Dendritic cell treated with granulocyte-macrophage colony-stimulating factor and Interleukin-4, amounts not matched to agents 40 ng/mL and 50 ng/mL, for 4 days (primary cell): ENCODE data around the gene RAP1GAP.

ENCODE experiments used
- H3K27ac Mint-ChIP-seq: one replicate; pipeline ENCODE4 v1.8.0; 2022; ENCODE audit warnings: mild to moderate bottlenecking, mixed read lengths
- H3K27me3 Mint-ChIP-seq: one replicate; pipeline ENCODE4 v1.8.0; 2022; ENCODE audit warnings: mild to moderate bottlenecking, mixed read lengths
- H3K36me3 Mint-ChIP-seq: one replicate; pipeline ENCODE4 v1.8.0; 2022; ENCODE audit warnings: low read depth, mixed read lengths
- H3K4me1 Mint-ChIP-seq: one replicate; pipeline ENCODE4 v1.8.0; 2022; ENCODE audit warnings: low read depth, mixed read lengths
- H3K4me3 Mint-ChIP-seq: one replicate; pipeline ENCODE4 v1.8.0; 2022; ENCODE audit warnings: mild to moderate bottlenecking, moderate library complexity, mixed read lengths
- H3K9me3 Mint-ChIP-seq: one replicate; pipeline ENCODE4 v1.8.0; 2022; ENCODE audit warnings: mixed read lengths
- intact Hi-C: fragments of 100-400 bp; cut with micrococcal nuclease; formaldehyde crosslinking; loops from one replicate; pipeline ENCODE4 v1.15.0; 2022

The RAP1GAP gene

GRCh38 chr1:21651214-21652042, 17.7 kb downstream of the RAP1GAP start:
- peak overlapping the region; percentile 63 for H3K4me3 Mint-ChIP-seq
- intact Hi-C loops, result loop anchor here (10.0 kb wide), 1 partner anchor 117 kb away; no protein-coding TSS in a partner anchor
- H3K27me3 Mint-ChIP-seq, result peaks cover 72% of the 10 kb centered on the region
- H3K36me3 Mint-ChIP-seq, result no peaks in the 10 kb centered on the region
- H3K4me1 Mint-ChIP-seq, result peaks cover 30% of the 10 kb centered on the region
- H3K9me3 Mint-ChIP-seq, result no peaks in the 10 kb centered on the region
- H3K27ac Mint-ChIP-seq, result no peak overlapping the region

DNA sequence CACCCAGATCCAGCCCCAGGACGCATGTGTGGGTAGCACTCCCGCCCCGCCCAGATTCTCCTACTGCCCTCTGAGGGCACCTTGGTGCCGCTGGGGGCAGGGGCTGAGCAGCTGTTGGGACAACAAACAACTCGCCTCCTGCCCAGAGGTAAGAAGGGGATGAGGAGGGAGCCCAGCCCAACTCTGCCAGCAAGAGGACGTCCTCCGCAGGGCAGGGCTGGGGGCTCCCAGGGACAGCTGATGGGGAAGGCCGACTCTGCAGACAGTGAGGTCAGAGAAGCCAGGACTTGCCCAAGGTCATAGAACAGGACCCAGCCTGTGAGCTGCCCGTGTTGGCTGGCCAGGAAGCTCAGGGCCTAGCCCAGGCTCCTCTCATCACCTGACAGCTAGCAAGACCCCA, 18.8 kb downstream of the RAP1GAP start:
- no peak overlapping the region for H3K4me3 Mint-ChIP-seq
- peaks cover 71% of the 10 kb centered on the region for H3K27me3 Mint-ChIP-seq
- H3K9me3 Mint-ChIP-seq, result no peaks in the 10 kb centered on the region
- intact Hi-C loops, result loop anchor here (10.0 kb wide), 1 partner anchor 116 kb away; no protein-coding TSS in a partner anchor
- H3K4me1 Mint-ChIP-seq, result peaks cover 30% of the 10 kb centered on the region
- no peaks in the 10 kb centered on the region for H3K36me3 Mint-ChIP-seq
- H3K27ac Mint-ChIP-seq, result no peak overlapping the region

- Mint-ChIP-seq H3K9me3 (no peaks in the 10 kb centered on the region), H3K27me3 (peaks cover 62% of the 10 kb centered on the region)
These were observed 19.8 kb downstream of the RAP1GAP start for GRCh38 chr1:21649315-21649714.

DNA sequence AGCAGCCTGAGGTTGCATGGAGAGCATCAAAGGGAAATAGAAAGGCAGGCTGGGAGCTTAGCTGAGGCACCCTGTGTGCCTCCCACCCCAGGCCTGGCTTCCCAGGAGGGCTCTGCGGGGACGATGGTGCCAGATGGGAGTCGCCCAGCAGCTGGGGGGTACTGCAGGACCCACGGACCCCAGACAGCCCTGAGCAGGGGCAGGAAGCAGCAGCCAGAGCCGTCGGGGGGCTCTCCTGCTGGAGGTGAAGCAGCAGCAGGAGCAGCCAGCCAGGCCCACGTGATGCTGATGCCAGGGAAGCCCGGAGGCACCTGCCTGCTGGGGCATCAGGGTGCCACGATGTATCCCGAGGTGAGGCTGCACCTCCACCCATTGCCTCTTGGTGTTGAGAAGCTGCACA, 20.4 kb downstream of the RAP1GAP start:
- Mint-ChIP-seq H3K36me3 (no peaks in the 10 kb centered on the region), H3K4me3 (no peak overlapping the region), H3K27ac (no peak overlapping the region), H3K27me3 (peaks cover 59% of the 10 kb centered on the region), H3K4me1 (peaks cover 30% of the 10 kb centered on the region), H3K9me3 (no peaks in the 10 kb centered on the region)
- intact Hi-C loops, result no loop called here

More at GRCh38 chr1:21649315-21649714, 19.8 kb downstream of the RAP1GAP start:
- H3K36me3 Mint-ChIP-seq, result no peaks in the 10 kb centered on the region
- peaks cover 30% of the 10 kb centered on the region for H3K4me1 Mint-ChIP-seq
- H3K4me3 Mint-ChIP-seq, result no peak overlapping the region
- intact Hi-C loops, result no loop called here
- no peak overlapping the region for H3K27ac Mint-ChIP-seq

DNA sequence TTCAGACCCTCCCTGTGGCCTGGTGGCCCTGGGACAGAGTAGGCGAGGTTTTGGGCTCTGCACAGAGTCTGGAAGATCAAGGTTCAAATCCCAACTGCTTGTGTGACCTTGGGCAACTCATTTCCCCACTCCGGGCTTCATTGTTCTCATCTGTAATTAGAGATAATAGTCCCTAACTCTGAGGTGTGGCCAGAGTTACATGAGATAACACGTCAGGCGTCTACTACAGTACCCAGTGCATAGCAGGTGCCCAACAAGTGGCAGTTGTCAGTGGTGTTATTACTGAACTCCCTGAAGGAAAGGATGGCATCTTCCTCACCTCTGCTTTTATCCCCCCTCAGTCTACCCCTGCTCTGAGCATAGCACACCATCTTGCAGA, 20.8 kb downstream of the RAP1GAP start:
- H3K36me3 Mint-ChIP-seq, result no peaks in the 10 kb centered on the region
- H3K27ac Mint-ChIP-seq, result no peak overlapping the region
- no peaks in the 10 kb centered on the region for H3K9me3 Mint-ChIP-seq
- peaks cover 55% of the 10 kb centered on the region for H3K27me3 Mint-ChIP-seq
- H3K4me1 Mint-ChIP-seq, result peaks cover 29% of the 10 kb centered on the region
- no peak overlapping the region for H3K4me3 Mint-ChIP-seq
- intact Hi-C loops, result no loop called here

DNA sequence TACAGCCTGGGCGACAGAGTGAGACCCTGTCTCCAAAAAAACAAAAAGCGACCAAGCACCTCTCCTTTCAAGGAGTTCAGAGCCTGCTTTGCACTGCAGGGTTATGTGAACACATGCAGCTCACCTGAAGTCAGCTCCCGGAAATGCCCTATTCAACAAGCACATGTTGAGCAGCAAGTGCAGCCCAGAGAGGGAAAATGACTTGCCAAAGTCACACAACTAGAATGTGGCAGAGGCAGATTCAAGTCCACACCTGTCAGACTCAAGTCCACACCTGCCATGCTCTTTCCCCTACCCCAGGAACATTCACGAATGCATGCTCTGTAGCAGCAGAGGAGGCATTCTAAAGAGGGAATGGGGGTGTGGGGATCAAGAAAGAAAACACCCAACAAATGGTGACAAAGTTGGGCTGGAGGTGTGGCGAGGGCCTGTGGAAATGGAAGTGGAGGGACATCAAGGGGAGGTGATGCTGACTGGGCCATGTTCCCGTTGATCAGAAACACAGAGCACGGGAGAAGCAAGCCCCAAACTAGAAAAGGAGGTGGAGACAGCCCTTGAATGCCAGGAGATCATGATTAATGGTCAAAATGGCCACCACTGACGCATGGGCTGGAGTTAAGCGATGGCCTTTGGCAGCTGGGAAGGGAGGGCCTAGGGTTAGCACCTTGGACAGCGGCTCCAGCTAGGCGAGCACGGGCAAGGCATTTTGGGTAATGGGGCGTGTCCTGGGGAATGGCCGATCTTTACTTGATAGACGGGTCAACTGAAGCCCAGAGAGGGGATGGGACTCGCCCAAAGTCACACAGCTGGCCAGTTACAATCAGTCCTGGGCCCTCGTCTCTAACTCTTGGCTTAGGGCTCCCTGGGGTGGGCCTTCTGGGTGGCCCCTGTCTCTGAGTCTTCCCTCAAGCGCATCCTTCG, 21.5 kb downstream of the RAP1GAP start:
- no peaks in the 10 kb centered on the region for H3K9me3 Mint-ChIP-seq
- peaks cover 4% of the 10 kb centered on the region for H3K36me3 Mint-ChIP-seq
- no peak overlapping the region for H3K27ac Mint-ChIP-seq
- H3K4me3 Mint-ChIP-seq, result no peak overlapping the region
- intact Hi-C loops, result no loop called here
- H3K27me3 Mint-ChIP-seq, result peaks cover 49% of the 10 kb centered on the region
- H3K4me1 Mint-ChIP-seq, result peaks cover 22% of the 10 kb centered on the region

GRCh38 chr1:21645550-21645949, 23.6 kb downstream of the RAP1GAP start:
- Mint-ChIP-seq H3K4me1 (peaks cover 5% of the 10 kb centered on the region), H3K36me3 (peaks cover 6% of the 10 kb centered on the region), H3K9me3 (no peaks in the 10 kb centered on the region), H3K27me3 (peaks cover 32% of the 10 kb centered on the region), H3K27ac (no peak overlapping the region), H3K4me3 (no peak overlapping the region)
- intact Hi-C loops, result no loop called here

DNA sequence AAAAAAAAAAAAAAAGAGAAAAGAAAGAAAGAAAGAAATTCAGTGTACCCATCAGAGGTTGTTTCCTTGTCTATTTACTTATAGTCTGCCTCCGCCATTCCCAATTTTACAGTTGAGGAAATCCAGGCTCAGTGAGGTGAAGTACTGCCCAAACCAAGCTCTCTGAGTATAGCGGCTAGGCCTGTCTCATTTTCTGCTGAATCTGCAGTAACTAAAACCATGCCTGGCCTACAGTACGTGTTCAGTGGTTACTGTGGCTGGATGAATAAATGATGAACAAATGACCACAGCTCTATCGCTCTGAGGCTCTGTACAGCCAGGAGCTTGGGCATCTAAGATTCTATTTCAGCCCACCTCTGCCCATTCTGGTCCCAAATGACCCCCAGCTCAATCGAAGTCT, 24.3 kb downstream of the RAP1GAP start:
- Mint-ChIP-seq H3K27ac (no peak overlapping the region), H3K4me3 (no peak overlapping the region), H3K4me1 (peaks cover 5% of the 10 kb centered on the region), H3K9me3 (no peaks in the 10 kb centered on the region), H3K27me3 (peaks cover 28% of the 10 kb centered on the region), H3K36me3 (peaks cover 10% of the 10 kb centered on the region)
- intact Hi-C loops, result no loop called here

DNA sequence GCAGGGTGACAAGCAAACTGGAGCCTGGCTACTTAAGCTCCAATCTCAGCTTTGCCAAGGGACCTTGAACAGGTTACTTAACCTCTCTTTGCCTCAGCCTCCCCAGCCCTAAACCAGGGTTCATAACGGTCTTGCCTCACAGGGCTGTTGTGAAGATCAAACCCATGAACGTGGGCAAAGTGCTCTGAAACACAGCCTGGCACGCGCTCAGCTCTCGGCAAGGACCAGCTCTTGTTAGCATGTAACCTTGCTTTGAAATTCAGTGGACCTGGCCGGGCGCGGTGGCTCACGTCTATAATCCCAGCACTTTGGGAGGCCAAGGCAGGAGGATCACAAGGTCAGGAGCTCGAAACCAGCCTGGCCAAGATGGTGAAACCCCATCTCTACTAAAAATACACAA, 24.8 kb downstream of the RAP1GAP start:
- peaks cover 23% of the 10 kb centered on the region for H3K27me3 Mint-ChIP-seq
- H3K27ac Mint-ChIP-seq, result no peak overlapping the region
- H3K4me1 Mint-ChIP-seq, result peaks cover 5% of the 10 kb centered on the region
- H3K9me3 Mint-ChIP-seq, result no peaks in the 10 kb centered on the region
- peaks cover 15% of the 10 kb centered on the region for H3K36me3 Mint-ChIP-seq
- intact Hi-C loops, result no loop called here
- no peak overlapping the region for H3K4me3 Mint-ChIP-seq

- intact Hi-C loops, result no loop called here
- peaks cover 16% of the 10 kb centered on the region for H3K36me3 Mint-ChIP-seq
These were observed 25.5 kb downstream of the RAP1GAP start for GRCh38 chr1:21643624-21644023.

DNA sequence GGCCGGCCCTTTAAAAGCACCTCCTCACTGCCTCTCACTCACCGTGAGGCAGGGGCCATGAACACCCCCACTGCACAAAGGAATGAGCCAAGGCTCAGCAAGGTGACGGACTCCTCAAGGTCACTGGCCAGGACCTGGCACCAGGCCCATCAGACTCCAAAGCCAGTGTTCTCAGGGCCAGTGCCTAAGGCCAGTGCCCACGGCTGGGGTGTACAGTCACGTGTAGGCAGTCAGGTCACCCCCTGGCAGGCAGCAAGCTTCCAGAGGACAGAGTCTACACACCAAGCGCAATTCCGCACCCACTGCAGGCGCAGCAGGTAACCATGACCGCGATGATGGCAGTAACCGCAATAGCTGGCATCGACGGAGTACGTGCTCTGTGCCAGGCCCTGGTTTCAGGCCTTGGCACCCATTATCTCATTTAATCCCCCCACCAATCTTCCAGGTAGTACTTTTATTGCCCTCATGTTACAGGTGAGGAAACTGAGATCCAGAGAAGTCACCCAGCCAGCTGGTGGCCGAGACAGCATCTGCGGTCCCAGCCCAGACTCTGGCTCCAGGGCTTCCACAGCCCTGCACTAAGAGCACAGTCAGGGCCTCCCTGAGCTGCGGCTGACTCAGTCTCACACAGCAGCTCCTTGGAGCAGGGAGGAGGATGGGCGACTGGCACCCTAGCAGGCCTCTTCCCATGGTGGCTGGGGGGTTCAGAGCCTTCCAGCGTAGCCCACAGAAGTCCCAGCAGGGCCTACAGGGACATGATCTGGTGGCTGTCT, 27.0 kb downstream of the RAP1GAP start:
- Mint-ChIP-seq H3K36me3 (peaks cover 16% of the 10 kb centered on the region), H3K9me3 (no peaks in the 10 kb centered on the region), H3K4me3 (no peak overlapping the region), H3K27me3 (peaks cover 11% of the 10 kb centered on the region), H3K4me1 (no peaks in the 10 kb centered on the region), H3K27ac (no peak overlapping the region)
- intact Hi-C loops, result no loop called here

More at GRCh38 chr1:21643624-21644023, 25.5 kb downstream of the RAP1GAP start:
- Mint-ChIP-seq H3K4me3 (no peak overlapping the region), H3K27ac (no peak overlapping the region), H3K27me3 (peaks cover 16% of the 10 kb centered on the region), H3K4me1 (no peaks in the 10 kb centered on the region), H3K9me3 (no peaks in the 10 kb centered on the region)

- no peaks in the 10 kb centered on the region for H3K4me1 Mint-ChIP-seq
- peaks cover 10% of the 10 kb centered on the region for H3K27me3 Mint-ChIP-seq
- intact Hi-C loops, result no loop called here
- no peaks in the 10 kb centered on the region for H3K9me3 Mint-ChIP-seq
- H3K36me3 Mint-ChIP-seq, result peaks cover 19% of the 10 kb centered on the region
- no peak overlapping the region for H3K4me3 Mint-ChIP-seq
- no peak overlapping the region for H3K27ac Mint-ChIP-seq
These were observed 27.6 kb downstream of the RAP1GAP start for GRCh38 chr1:21641537-21641936.

DNA sequence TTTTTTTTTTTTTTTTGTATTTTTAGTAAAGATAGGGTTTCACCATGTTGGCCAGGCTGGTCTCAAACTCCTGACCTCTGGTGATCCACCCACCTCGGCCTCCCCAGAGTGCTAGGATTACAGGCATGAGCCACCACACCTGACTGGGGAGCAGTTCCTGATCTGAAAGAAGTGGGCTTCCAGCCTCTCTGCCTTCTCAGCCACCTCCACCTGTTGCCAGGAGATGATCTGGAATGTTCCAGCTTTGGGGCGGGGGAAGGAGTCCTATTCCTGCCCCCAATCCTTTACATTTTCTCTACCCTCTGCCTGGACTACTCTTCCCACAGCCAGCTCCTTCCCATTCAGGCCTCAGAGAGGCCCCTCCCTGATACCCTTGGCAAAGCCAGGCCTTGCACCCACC, 28.1 kb downstream of the RAP1GAP start:
- intact Hi-C loops, result no loop called here
- Mint-ChIP-seq H3K9me3 (no peaks in the 10 kb centered on the region), H3K4me3 (no peak overlapping the region), H3K27ac (no peak overlapping the region), H3K36me3 (peaks cover 22% of the 10 kb centered on the region), H3K4me1 (no peaks in the 10 kb centered on the region), H3K27me3 (peaks cover 11% of the 10 kb centered on the region)
